ENCODE data around the gene NSD2.

NSD2 gene

GRCh38 chr4:1945124-1945895 is 74.1 kb downstream of the NSD2 start:
- Histone ChIP-seq H3K9me3 (ENCODE audit: control insufficient read depth, low read length) (no peaks in the 10 kb centered on the region), H3K27me3 (ENCODE audit: control insufficient read depth, insufficient read depth, low read length) (no peaks in the 10 kb centered on the region), H3K4me3 (ENCODE audit: low read length) (no peak overlapping the region), H3K4me1 (ENCODE audit: control insufficient read depth, insufficient read depth, low read length) (peaks cover 19% of the 10 kb centered on the region), H3K36me3 (ENCODE audit: control insufficient read depth, insufficient read depth, low read length) (peaks cover 3% of the 10 kb centered on the region), H3K9ac (ENCODE audit: low read length) (no peak overlapping the region)

GRCh38 chr4:1945912-1946311 is 74.7 kb downstream of the NSD2 start:
- no peak overlapping the region for H3K4me3 ChIP-seq (ENCODE audit: low read length)
- H3K36me3 ChIP-seq (ENCODE audit: control insufficient read depth, insufficient read depth, low read length) = peaks cover 3% of the 10 kb centered on the region
- H3K4me1 ChIP-seq (ENCODE audit: control insufficient read depth, insufficient read depth, low read length) = peaks cover 13% of the 10 kb centered on the region
- no peaks in the 10 kb centered on the region for H3K9me3 ChIP-seq (ENCODE audit: control insufficient read depth, low read length)
- no peaks in the 10 kb centered on the region for H3K27me3 ChIP-seq (ENCODE audit: control insufficient read depth, insufficient read depth, low read length)
- no peak overlapping the region for H3K9ac ChIP-seq (ENCODE audit: low read length)

DNA sequence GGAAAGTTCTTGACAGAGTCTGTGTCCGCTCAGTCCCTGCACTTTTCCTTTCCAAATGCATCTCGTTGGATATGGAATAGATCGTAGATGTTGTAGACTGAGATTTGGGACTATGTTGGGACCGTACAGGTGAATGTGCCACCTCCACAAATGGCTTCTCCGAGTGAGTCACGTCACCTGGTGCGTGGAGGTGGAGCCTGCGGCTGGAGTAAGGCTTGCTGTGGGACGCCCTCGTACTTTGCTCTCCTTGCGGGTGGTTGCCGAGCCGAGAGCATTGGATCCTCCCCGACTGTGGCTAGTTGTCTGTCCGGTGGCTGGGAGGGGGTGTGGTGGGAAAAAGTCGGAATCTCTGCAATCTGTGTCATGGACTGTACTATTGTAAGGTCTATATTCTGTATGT is 77.0 kb downstream of the NSD2 start:
- H3K36me3 ChIP-seq (ENCODE audit: control insufficient read depth, insufficient read depth, low read length) = peaks cover 3% of the 10 kb centered on the region
- no peak overlapping the region for H3K9ac ChIP-seq (ENCODE audit: low read length)
- H3K9me3 ChIP-seq (ENCODE audit: control insufficient read depth, low read length) = no peaks in the 10 kb centered on the region
- H3K27me3 ChIP-seq (ENCODE audit: control insufficient read depth, insufficient read depth, low read length) = no peaks in the 10 kb centered on the region
- H3K4me3 ChIP-seq (ENCODE audit: low read length) = no peak overlapping the region
- H3K4me1 ChIP-seq (ENCODE audit: control insufficient read depth, insufficient read depth, low read length) = peaks cover 4% of the 10 kb centered on the region

- Histone ChIP-seq H3K27me3 (ENCODE audit: control insufficient read depth, insufficient read depth, low read length) (no peaks in the 10 kb centered on the region), H3K9me3 (ENCODE audit: control insufficient read depth, low read length) (no peaks in the 10 kb centered on the region), H3K4me3 (ENCODE audit: low read length) (no peak overlapping the region), H3K4me1 (ENCODE audit: control insufficient read depth, insufficient read depth, low read length) (peaks cover 4% of the 10 kb centered on the region), H3K36me3 (ENCODE audit: control insufficient read depth, insufficient read depth, low read length) (peaks cover 3% of the 10 kb centered on the region), H3K9ac (ENCODE audit: low read length) (no peak overlapping the region)
These were observed 77.8 kb downstream of the NSD2 start for GRCh38 chr4:1948892-1949436.

GRCh38 chr4:1950369-1950768 is 79.2 kb downstream of the NSD2 start:
- H3K9me3 ChIP-seq (ENCODE audit: control insufficient read depth, low read length) = no peaks in the 10 kb centered on the region
- no peak overlapping the region for H3K9ac ChIP-seq (ENCODE audit: low read length)
- H3K4me3 ChIP-seq (ENCODE audit: low read length) = no peak overlapping the region
- peaks cover 4% of the 10 kb centered on the region for H3K4me1 ChIP-seq (ENCODE audit: control insufficient read depth, insufficient read depth, low read length)
- peaks cover 3% of the 10 kb centered on the region for H3K36me3 ChIP-seq (ENCODE audit: control insufficient read depth, insufficient read depth, low read length)
- no peaks in the 10 kb centered on the region for H3K27me3 ChIP-seq (ENCODE audit: control insufficient read depth, insufficient read depth, low read length)

DNA sequence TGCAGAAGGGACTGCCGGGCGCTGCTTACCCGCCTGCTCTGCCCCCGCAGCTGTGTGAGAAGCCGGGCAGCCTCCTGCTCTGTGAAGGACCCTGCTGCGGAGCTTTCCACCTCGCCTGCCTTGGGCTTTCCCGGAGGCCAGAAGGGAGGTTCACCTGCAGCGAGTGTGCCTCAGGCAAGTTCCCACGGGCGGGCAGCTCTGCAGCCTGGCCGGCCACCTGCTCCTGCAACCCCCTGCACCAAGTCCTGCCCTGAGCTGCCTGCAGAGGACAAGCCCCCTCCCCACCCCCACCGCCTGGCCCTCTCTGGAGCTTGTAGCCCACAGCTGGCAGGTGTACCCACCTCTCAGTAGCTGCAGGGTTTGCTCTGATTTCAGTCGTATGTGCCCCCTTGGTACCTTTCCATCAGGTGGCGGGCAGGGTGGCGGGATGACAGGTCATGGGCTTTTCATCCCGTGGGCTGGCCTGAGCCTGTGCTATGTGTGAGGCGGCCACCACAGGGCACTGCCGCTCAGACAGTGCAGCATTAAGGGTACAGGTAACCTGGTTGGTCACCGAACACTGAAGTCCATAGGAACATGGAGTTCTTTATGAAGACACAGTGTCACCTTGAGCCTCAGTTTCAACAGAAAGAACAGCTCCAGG is 81.0 kb downstream of the NSD2 start:
- peaks cover 4% of the 10 kb centered on the region for H3K4me1 ChIP-seq (ENCODE audit: control insufficient read depth, insufficient read depth, low read length)

GRCh38 chr4:1952719-1953118 is 81.5 kb downstream of the NSD2 start:
- Histone ChIP-seq H3K9me3 (ENCODE audit: control insufficient read depth, low read length) (no peaks in the 10 kb centered on the region), H3K9ac (ENCODE audit: low read length) (no peak overlapping the region), H3K36me3 (ENCODE audit: control insufficient read depth, insufficient read depth, low read length) (peaks cover 3% of the 10 kb centered on the region), H3K27me3 (ENCODE audit: control insufficient read depth, insufficient read depth, low read length) (no peaks in the 10 kb centered on the region), H3K4me1 (ENCODE audit: control insufficient read depth, insufficient read depth, low read length) (peaks cover 4% of the 10 kb centered on the region), H3K4me3 (ENCODE audit: low read length) (no peak overlapping the region)

More for the DNA sequence above, 81.0 kb downstream of the NSD2 start:
- Histone ChIP-seq H3K9ac (ENCODE audit: low read length) (no peak overlapping the region), H3K27me3 (ENCODE audit: control insufficient read depth, insufficient read depth, low read length) (no peaks in the 10 kb centered on the region), H3K36me3 (ENCODE audit: control insufficient read depth, insufficient read depth, low read length) (peaks cover 3% of the 10 kb centered on the region), H3K4me3 (ENCODE audit: low read length) (no peak overlapping the region), H3K9me3 (ENCODE audit: control insufficient read depth, low read length) (no peaks in the 10 kb centered on the region)

DNA sequence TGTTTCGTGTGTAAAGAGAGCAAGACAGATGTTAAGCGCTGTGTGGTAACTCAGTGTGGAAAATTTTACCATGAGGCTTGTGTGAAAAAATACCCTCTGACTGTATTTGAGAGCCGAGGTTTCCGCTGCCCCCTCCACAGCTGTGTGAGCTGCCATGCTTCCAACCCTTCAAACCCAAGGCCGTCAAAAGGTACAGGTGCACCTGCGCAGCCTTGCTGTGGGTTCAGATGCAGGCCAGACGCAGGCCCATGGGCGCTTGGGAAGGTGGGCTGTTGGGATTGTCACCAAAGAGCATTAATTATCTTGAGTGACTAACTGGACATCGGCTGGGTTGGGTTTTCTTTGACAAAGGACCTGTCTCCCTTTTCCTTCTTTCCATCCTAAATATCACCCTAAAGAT is 82.1 kb downstream of the NSD2 start:
- no peaks in the 10 kb centered on the region for H3K9me3 ChIP-seq (ENCODE audit: control insufficient read depth, low read length)
- H3K27me3 ChIP-seq (ENCODE audit: control insufficient read depth, insufficient read depth, low read length) = no peaks in the 10 kb centered on the region
- peaks cover 4% of the 10 kb centered on the region for H3K4me1 ChIP-seq (ENCODE audit: control insufficient read depth, insufficient read depth, low read length)
- no peak overlapping the region for H3K4me3 ChIP-seq (ENCODE audit: low read length)
- no peaks in the 10 kb centered on the region for H3K36me3 ChIP-seq (ENCODE audit: control insufficient read depth, insufficient read depth, low read length)
- H3K9ac ChIP-seq (ENCODE audit: low read length) = no peak overlapping the region

DNA sequence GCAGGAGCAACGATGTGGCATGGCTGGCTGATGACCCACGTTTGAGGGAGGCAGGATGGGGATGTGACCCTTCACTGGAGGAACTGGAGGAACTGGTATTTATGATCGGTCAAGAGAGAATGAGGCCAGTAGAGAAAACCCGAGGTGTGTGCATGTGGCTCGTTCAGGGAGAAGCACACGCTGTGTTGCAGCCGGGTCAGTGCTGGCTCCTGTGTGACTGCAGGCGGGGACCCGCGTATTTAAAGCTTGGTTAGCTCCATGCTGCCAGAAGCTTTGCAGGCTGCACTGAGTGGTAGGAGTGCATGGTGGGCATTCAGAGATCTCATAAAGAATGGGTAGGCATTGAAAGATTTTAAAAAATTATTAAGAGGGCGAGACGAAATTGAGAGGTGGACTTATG is 85.4 kb downstream of the NSD2 start:
- Histone ChIP-seq H3K4me1 (ENCODE audit: control insufficient read depth, insufficient read depth, low read length) (no peaks in the 10 kb centered on the region), H3K36me3 (ENCODE audit: control insufficient read depth, insufficient read depth, low read length) (peaks cover 10% of the 10 kb centered on the region), H3K4me3 (ENCODE audit: low read length) (no peak overlapping the region), H3K27me3 (ENCODE audit: control insufficient read depth, insufficient read depth, low read length) (no peaks in the 10 kb centered on the region), H3K9me3 (ENCODE audit: control insufficient read depth, low read length) (no peaks in the 10 kb centered on the region), H3K9ac (ENCODE audit: low read length) (no peak overlapping the region)

DNA sequence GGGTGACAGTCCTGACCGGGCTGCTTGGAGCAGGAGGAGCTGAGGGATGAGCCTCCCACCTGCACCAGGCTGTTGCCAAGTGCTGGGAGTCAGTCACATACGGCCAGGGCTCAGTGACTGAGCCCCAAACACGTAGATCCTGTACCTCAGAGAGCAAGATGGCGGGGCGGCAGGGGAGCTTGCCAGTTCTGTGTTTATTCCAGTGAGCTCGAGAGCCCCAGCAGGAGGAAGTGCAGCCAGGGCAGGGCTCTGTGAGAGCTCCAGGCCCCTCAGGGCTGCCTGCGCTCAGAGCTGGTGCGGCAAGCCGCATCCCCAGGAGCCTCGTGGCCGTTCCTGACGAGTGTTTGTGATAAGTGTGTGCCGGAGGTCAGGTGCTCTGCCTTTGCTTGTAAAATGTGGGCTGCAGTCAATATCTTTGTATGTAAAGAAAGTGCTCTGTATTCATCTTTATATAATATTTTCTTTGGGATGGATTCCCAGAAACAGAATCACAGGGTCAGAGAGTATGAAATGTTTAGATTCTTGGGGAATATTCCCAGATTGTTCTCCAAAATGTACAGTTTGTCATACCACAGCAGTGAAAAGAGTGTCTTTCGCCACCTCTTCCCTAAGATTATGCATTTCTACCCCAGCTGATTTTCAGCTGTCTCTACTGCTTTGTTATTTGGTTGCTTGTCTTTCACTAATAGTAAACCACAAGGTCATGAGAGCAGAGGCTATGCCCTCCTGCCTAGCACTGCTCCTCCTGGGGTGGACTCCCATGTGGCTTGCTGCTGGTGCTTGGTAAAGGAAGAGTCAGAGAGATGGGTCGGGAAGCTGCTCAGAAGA is 87.3 kb downstream of the NSD2 start:
- Histone ChIP-seq H3K9ac (ENCODE audit: low read length) (no peak overlapping the region), H3K27me3 (ENCODE audit: control insufficient read depth, insufficient read depth, low read length) (no peaks in the 10 kb centered on the region), H3K4me3 (ENCODE audit: low read length) (no peak overlapping the region), H3K36me3 (ENCODE audit: control insufficient read depth, insufficient read depth, low read length) (peaks cover 10% of the 10 kb centered on the region), H3K9me3 (ENCODE audit: control insufficient read depth, low read length) (no peaks in the 10 kb centered on the region), H3K4me1 (ENCODE audit: control insufficient read depth, insufficient read depth, low read length) (no peaks in the 10 kb centered on the region)

GRCh38 chr4:1959104-1959384 is 87.9 kb downstream of the NSD2 start:
- Histone ChIP-seq H3K36me3 (ENCODE audit: control insufficient read depth, insufficient read depth, low read length) (peaks cover 10% of the 10 kb centered on the region), H3K4me1 (ENCODE audit: control insufficient read depth, insufficient read depth, low read length) (no peaks in the 10 kb centered on the region), H3K9ac (ENCODE audit: low read length) (no peak overlapping the region)

More at GRCh38 chr4:1959104-1959384, 87.9 kb downstream of the NSD2 start:
- no peak overlapping the region for H3K4me3 ChIP-seq (ENCODE audit: low read length)
- no peaks in the 10 kb centered on the region for H3K9me3 ChIP-seq (ENCODE audit: control insufficient read depth, low read length)
- H3K27me3 ChIP-seq (ENCODE audit: control insufficient read depth, insufficient read depth, low read length) = no peaks in the 10 kb centered on the region

Data from mucosa of stomach (tissue), 1 donor.